HG02610 (cell line): ENCODE results near the gene CCDC13.
"Not testable (repeated sequence)": the region's sequence is repeated elsewhere in the genome, so short reads cannot be mapped to it uniquely, and the experiment has no call there.

Experiments
- ATAC-seq: cut with Tn5 transposase; IDR thresholded peaks from one replicate; pipeline ENCODE4 v1.9.1; 2021; ENCODE audit warnings: mild to moderate bottlenecking, moderate library complexity; ENCODE audit not compliant: unreplicated experiment

Gene CCDC13, protein sequence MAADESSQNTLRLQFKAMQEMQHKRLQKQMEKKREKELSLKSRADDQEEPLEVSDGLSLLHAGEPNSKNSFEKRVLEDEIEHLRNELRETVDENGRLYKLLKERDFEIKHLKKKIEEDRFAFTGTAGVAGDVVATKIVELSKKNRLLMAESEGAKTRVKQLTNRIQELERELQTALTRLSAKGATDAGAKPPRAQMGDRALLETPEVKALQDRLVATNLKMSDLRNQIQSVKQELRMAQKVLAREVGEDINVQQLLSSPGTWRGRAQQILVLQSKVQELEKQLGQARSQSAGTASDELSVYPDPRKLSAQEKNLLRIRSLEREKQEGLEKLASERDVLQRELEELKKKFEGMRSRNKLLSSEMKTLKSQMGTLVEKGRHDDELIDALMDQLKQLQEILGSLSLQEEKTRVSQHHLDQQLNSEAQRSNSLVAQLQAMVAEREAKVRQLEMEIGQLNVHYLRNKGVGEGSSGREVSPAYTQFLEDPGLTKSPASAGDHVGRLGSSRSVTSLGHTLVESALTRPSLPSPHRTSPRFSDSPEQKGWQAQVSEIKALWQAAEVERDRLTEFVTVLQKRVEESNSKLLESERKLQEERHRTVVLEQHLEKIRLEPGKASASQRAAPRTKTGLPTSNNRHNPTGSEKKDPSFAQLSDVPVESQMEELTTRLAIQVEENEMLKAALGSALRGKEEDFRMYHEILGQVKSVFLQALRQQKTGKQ

GRCh38 chr3:42772670-42773408 is at the start of gene CCDC13:
Gene CCDC13, minus strand, starts transcription at chr3:42773253. Its CDS starts 14,908 bp downstream, at chr3:42758345.
- peak; percentile 99 for ATAC-seq

- no peak for ATAC-seq
Measured at GRCh38 chr3:42822828-42823227, 49.8 kb upstream of the CCDC13 start.

DNA sequence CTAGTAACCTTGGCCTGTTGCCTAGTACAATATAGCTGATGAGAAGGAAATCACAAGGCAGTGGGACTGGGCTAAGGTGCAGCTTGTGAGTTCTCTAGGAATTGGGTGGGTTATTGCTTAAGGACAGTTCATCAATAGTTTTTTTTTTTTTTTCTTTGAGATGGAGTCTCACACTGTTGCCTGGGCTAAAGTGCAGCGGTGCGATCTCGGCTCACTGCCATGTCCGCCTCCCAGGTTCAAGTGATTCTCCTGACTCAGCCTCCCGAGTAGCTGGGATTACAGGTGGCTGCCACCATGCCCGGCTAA is 47.6 kb upstream of the CCDC13 start:
- no peak for ATAC-seq

DNA sequence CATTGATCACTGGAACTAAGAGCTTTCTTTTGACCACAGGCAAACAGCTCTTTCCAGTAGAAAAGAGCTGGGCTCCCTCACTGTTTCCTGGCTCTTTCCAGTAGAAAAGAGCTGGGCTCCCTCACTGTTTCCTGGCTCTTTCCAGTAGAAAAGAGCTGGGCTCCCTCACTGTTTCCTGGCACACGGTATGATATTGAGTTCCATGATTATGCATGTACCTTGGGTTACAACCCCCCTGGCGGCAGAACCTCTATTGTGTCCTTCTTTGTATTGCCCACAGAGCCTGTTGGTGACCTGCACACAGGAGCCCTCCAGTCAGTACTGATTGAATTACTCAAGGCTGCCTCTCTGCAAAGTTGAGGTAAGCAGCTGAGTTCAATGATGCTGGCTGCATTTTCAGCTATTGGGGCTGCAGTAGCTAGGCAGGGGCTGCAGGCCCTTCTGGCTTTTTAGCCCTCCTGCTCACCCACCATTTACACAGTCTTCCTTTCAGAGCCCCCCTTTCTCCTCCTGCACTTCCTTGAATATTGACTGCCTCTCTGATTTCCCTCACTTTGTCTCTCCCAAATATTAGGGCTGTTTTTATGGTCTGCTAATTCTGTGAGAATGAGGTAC is 46.4 kb upstream of the CCDC13 start:
- ATAC-seq = no peak

- no peak for ATAC-seq
Measured at GRCh38 chr3:42815826-42816225, 42.8 kb upstream of the CCDC13 start.

- no peak for ATAC-seq
Measured at GRCh38 chr3:42814914-42815507, 42.0 kb upstream of the CCDC13 start.

GRCh38 chr3:42814246-42814645 is 41.2 kb upstream of the CCDC13 start:
- no peak for ATAC-seq

GRCh38 chr3:42811118-42811883 is 38.2 kb upstream of the CCDC13 start:
- not testable (repeated sequence) for ATAC-seq

- not testable (repeated sequence) for ATAC-seq
Measured at GRCh38 chr3:42810706-42811105, 37.7 kb upstream of the CCDC13 start.

GRCh38 chr3:42809202-42809601 is 36.1 kb upstream of the CCDC13 start, which contains the start of gene ACKR2:
Gene ACKR2, plus strand, starts transcription at chr3:42809445. Its CDS starts 55,058 bp downstream, at chr3:42864503.
- no peak for ATAC-seq

DNA sequence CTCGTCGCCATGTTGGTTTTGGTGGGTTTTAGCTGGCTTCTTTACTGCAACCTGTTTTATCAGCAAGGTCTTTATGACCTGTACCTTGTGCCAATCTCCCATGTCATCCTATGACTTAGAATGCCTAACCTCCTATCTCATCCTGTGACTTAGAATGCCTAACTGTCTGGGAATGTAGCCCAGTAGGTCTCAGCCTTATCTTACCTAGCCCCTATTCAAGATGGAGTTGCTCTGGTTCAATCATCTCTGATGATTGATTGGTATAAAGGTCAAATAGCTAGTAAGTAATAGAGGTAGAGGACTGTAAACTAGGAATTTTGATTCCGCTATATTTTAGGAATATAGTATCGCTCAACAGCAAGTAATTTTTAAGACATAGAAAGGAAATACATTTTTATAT is 34.9 kb upstream of the CCDC13 start:
- ATAC-seq = no peak

GRCh38 chr3:42805141-42805821 is 32.2 kb upstream of the CCDC13 start:
- ATAC-seq = no peak

- ATAC-seq = peak; percentile 23
Measured at GRCh38 chr3:42804831-42805132, 31.7 kb upstream of the CCDC13 start.

- peak; percentile 99 for ATAC-seq
Measured at GRCh38 chr3:42804106-42804830, 31.2 kb upstream of the CCDC13 start, which contains the start of gene HIGD1A. Gene HIGD1A, minus strand, starts transcription at chr3:42804490. Its CDS starts 10,237 bp downstream, at chr3:42794253.

GRCh38 chr3:42803414-42804105 is 30.5 kb upstream of the CCDC13 start:
- peak; percentile 13 for ATAC-seq

GRCh38 chr3:42802876-42803413 is 29.9 kb upstream of the CCDC13 start:
- no peak for ATAC-seq

- no peak for ATAC-seq
Measured at GRCh38 chr3:42801784-42802183, 28.7 kb upstream of the CCDC13 start.

DNA sequence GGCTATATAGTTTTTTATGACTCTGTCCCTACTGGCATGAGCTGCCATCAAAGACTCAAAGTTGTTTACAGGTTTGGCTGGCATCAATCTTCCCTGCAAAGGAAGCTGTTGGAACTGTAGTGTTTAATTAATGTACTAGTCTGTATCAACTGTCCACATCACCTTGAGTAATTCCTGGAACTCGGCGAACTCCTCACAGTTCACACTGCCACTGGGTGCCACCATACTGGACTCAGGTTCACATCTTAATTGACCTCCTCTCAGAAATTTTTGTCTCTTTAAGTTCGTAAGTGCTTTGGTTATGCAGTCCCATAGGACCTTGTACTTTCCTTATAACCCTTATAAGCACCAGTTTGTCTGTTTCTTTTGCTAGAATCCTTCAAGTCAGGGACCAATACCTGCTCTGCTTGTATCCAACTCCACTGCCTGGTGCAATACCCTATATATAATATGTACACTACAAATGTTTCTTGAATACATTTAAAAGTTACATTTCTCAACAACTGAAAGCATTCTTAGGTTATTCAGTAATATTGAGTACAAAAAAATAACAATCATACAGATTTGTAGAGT is 28.1 kb upstream of the CCDC13 start:
- no peak for ATAC-seq
